CD4-positive, alpha-beta T cell treated with Interleukin-12 subunit alpha and Interleukin-12 subunit beta, for 1 hour (primary cell): ENCODE data around the gene CDK2AP2.
A peak's percentile ranks its signal among the peaks of the same experiment; 100 is the strongest.
"Not testable (repeated sequence)": the region's sequence is repeated elsewhere in the genome, so short reads cannot be mapped to it uniquely, and the experiment has no call there.

ENCODE experiments used
- DNase-seq: peaks from one replicate; pipeline ENCODE4 v3.0.0-alpha.2; 2020

The CDK2AP2 gene, protein sequence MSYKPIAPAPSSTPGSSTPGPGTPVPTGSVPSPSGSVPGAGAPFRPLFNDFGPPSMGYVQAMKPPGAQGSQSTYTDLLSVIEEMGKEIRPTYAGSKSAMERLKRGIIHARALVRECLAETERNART

DNA sequence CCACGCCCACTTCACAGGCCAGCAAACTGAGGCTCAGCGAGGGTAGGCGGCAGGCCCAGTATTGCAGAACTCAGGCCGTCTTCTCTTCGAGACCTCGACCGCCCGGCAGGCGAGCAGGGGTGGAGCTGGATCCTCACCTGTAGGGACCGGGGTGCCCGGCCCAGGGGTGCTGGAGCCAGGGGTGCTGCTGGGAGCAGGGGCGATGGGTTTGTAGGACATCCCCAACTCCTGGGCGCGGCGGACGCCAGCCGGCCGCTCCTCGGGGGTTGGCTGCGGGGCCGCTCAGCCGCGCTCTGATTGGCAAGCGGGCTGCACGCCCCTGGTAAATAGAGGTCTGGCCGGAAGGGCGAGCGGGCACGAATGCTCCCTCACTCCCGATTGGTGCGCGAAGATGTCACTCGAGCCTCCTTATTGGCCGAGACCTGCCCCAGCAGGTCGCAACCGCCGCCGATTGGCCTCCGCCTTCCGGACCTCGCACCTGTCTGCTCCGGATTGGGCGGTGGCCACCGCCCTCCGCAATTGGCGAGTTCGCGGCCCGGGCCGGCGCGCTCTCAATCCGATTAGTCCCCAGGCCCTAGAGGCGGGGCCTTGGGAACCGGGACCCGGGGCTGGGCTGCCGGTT is at the start of gene CDK2AP2:
CDK2AP2 (minus strand) TSS at position 299 of the 622 bp plus-strand sequence; CDS start at position 219, 80 bp downstream.
- DNase-seq = peak; percentile 98

DNA sequence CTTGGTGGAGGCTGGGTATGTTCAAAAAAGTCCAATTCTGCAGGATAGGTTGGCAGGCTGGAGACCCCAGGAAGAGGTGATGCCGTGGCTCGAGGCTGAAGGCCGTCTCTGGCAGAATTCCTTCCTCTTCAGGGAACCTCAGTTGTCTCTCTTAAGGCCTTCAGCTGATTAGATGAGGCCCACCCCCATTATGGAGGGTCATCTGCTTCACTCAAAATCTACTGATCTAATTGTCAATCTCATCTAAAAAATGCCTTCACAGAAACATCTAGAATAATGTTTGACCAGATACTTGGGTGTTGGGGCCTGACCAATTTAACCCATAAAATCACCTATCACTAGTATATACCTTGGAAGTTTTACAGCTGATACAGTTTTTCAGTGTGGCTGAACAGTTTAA is 48.3 kb upstream of the CDK2AP2 start:
- DNase-seq = no peak

DNA sequence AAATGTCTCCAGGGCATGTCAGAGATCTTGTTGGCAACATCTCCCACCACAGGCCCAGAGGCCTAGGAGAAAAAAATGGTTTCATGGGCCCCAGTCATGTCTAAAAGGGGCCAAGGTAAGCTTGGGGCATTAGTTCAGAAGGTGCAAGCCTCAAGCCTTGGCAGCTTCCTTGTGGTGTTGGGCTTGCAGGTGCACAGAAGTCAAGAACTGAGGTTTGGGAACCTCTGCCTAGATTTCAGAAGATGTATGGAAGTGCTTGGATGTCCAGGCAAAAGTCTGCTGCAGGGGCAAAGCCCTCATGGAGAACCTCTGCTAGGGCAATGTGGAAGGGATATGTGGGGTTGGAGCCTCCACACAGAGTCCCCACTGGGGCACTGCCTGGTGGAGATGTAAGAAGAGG is 43.7 kb upstream of the CDK2AP2 start:
- DNase-seq = not testable (repeated sequence)

DNA sequence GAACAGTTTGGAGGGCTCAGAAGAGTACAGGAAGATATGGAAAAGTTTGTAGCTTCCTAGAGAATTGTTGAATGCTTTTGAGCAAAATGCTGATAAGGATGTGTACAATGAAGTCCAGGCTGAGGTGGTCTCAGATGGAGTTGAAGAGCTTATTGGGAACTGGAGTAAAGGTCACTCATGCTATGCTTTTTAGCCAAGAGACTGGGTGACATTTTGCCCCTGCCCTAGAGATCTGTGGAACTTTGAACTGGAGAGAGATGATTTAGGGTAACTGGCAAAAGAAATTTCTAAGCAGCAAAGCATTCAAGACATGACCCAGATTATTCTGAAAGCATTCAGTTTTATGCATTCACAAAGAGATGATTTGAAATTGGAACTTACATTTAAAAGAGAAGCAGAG is 43.2 kb upstream of the CDK2AP2 start:
- no peak for DNase-seq

DNA sequence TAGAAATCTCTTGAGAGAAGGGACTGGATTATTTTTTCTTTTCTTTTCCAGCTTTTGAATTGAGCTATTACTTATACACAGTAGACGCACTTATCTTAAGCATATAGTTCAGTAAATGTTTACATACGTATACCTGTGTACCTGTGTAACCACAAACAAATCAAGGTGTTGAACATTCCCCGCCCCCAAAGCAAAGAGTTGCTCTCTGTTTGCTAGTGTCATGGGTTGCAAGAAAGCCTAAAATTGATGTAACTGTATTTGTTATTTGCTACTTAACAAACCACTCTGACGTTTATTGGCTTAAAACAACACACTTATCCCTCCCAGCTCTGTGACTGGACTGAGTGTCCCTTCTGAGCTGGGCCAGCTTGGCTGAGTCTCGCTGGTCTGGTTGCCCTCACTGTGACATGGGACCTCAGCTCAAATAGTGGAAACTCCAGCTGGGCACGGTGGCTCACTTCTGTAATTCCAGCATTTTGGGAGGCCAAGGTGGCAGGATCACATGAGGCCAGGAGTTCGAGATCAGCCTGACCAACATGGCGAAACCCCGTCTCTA is 40.7 kb upstream of the CDK2AP2 start:
- DNase-seq = no peak

DNA sequence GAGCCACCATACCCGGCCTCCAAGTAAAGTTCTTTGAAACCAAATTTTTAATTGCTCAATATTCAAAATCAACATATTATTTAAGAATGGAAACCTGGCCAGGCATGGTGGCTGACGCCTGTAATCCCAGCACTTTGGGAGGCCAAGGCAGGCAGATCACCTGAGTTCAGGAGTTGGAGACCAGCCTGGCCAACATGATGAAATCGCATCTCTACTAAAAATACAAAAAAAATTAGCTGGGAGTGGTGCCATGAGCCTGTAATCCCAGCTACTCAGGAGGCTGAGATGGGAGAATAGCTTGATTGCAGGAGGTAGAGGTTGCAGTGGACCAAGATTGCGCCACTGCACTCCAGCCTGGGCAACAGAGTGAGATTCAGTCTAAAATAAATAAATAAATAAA is 40.1 kb upstream of the CDK2AP2 start:
- not testable (repeated sequence) for DNase-seq

DNA sequence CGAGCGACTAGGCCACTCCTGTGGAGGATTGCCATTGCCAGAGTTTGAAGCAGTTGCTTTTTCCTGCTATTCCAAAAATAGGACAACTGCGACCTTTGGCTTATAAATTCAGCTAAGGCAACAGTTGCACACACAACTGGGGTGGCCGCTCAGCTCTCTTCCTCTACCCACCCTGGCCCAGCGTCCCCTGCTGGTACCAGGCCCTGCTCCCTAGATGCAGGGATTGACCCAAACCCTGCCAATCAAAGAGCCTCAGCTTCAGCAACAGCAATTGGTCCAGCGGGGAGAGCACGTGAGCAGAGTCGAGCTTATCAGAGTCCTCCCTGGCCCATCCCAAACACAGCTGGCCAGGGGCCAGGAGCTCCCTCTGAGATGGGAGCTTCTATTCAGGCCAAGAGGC is 37.3 kb upstream of the CDK2AP2 start:
- DNase-seq = no peak

DNA sequence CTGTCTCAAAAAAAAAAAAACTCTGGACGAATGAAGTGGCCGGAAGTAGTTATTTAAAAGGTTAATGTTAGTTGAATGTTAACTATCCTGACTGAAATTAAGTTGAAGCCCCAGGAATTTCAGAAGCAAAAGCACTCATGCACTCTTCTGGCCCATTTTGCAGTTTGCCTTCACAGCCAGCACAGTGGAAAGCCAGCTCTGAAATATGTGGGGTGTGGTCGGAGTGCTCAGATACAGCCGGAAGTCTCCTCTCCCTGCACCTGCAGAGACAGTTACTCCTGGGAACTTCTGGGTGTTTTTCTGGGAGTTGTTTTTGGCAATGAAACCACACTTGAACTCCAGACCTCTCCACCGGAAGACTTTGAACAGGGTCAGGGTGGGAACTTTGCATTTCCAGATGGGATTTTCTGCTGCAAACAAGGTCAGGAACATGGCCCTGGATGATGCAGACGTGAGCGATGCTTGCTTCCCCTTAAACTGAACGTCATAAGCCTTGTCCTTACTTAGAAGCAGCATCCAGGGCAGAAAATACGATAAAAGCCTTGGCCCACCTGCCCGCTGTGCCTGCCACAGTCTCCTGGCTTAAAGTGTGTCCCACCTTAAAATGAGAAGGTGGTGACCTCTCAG is 36.8 kb upstream of the CDK2AP2 start:
- DNase-seq = no peak

DNA sequence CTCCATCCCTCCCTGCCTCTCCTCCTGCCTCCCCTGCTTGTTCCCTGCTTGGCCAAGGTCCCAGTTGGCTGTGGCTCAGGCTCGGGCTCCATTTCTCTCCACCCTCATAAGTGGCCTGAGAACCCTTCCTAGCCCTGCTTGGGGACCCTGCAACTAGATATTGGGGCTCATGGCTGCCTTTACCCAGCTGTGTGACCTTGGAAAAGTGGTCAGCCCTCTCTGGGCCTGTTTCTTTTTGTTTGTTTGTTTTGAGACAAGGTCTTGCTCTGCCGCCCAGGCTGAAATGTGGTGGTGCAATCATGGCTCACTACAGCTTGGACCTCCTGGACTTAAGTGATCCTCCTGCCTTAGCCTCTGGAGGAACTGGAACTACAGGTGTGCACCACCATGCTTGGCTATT is 35.6 kb upstream of the CDK2AP2 start:
- DNase-seq = no peak

DNA sequence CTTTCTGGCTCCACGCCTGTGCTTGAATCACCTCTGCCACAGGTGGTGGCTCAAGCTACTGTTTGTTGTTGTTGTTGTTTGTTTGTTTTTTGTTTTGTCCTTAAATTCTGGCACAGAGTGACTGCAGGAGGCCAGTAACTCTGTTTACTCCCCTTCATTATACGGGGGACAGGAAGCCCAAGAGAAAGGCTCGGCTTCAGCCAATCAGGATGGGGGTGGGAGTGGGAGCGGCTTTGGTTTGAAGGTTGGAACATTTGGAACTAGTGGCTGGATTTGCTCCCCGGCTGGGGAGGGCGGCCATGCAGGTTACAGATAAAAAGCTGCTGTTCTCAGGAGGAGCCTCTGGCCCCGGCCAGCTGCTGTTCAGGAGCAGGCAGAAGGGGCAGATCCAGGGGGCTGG is 35.0 kb upstream of the CDK2AP2 start:
- no peak for DNase-seq

DNA sequence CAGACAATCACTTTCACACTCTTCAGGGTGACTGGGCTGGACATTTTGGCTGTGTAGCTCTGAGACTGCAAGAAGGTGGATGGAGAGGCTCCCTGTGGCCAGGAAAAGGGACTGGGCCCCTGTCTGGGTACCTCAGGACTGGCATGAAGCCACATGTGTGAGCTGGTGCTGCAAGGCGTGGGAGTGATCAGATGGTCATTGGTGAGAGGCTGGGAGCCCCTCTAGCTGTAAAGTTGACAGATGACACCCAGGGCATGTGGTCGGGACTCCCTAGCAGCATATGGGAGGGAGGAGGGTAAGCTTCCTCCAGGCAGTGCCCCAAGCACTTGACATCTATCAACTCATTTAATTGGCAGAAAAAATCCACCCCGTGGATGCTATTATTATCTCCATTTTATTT is 34.2 kb upstream of the CDK2AP2 start:
- DNase-seq = no peak

DNA sequence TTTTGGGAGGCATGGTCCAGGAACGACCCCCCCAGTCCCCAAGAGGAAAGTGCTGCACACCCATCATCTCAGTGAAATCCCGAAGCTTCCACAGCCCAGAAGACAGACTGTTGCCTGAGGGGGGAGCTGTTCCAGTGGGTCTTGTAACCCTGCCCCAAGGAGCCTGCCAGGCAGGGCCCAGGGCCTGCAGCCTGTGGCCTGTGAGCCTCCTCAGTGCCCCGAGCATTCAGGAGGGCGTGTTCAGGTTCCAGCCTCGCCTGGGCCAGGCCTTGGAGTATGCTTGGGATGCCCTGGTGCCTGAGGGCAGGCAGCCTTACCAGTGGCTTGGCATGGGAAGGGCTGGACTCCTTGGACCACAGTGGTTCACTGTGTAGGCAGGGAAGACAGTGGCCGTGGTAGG is 33.2 kb upstream of the CDK2AP2 start:
- no peak for DNase-seq

DNA sequence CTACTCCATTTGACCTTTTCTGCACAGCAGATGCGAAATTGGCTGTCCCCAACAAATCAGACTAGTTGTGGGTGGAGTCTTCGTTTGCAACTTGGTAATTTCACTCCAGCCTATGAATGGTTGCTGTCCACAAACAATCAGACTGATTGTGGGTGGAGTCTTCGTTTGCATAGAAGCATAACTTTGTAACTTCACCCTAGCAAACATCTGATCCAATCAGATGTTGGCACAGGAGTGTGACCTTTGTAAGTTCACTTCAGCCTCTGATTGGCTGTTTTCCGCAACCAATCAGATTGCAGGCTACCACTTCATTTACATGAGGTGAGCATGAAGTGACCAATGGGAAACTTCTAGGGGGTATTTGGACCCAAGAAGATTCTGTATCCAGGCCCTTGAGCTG is 31.6 kb upstream of the CDK2AP2 start:
- no peak for DNase-seq

DNA sequence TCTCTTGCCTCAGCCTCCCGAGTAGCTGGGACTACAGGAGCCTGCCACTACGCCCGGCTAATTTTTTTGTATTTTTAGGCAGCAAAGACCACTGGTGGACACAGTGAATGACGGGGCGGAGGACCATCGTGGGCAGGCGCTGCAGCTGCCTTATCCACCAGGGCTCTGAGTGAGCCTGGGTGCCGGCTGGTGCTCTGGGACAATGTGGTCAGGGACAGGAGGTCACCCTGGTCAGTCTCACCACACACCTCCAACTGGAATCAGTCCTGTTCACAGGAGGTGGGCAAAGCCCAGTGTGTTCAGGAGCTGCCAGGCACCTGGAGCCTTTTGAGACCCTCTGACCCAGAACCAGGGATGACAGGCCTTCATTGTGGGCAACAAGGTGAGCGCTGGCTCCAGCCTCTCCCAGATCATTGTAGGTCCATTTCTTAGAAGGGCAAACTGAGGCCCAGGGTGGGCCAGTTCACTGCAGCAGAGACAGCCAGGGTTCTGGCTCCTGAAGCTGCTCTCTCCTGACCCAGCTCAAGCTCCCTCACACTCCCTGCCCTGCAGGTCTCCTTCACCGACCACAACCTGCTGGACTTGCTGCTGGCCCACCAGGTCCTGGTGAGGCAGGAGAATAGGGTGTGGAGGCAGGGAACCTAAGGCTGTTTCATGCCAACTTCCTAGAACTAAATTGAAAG is 31.0 kb upstream of the CDK2AP2 start:
- no peak for DNase-seq

DNA sequence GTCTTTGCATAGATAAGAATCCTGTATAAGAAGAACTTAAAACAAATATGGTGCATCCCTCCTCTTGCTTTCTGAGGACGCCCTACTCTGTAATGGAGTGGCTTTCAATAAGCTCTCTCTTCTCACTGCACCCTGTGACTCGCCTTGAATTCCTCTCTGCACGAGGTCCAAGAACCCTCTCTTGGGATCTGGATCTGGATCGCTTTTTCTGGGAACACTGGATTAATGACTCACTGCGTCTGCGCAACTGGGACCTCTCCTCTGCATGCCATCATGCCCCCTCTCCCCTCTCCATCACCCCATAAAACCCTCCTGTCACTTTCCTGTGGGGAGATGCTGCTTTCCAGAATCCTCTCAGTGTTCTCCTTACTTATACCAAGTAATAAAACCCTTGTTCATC is 30.3 kb upstream of the CDK2AP2 start:
- no peak for DNase-seq

DNA sequence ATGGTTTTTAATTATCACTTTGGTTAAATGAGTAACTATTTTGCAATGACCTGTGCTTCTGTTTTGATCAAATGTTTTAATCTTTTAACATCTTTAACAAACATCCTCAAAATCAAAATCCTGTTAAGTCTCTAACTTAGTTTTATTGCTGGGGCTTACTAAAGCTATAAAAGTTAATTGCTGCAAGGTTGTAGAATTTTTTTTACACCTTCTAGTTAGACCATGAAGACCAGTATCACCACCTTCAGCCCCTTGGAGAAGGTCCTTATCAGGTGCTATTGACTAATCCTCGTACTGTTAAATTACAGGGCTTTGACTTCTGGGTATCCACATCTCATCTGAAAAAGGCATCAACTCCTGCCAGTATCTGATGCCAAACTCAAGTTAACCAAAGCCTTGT is 27.6 kb upstream of the CDK2AP2 start:
- DNase-seq = no peak

DNA sequence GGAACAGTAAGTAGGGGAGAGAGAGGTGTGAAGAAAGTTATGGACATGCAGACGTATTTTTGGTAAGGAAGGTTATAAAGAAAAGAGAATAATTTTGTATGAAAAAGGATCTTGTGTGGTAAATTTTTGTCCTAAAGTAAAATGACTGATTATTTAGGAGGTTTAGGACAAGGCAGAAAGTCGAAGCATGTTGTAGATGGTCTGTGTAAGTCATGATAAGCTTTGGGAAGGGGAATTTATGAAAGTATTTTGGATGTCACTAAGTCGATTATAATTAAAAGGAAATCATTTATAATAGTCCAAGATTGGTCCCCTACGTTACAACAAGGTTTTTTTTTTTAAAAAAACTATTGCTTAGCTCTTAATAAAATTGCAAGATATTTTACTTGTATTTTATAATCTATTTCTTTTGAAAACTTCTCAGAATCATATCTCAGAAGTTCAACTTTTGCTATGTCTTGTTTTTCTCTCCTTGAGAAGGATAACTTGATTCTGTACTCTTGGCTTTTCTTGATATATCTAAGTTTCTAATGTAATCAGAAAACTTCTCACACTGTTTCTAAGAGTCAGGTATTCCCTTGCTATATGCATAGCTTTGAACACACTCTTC is 26.2 kb upstream of the CDK2AP2 start:
- no peak for DNase-seq

DNA sequence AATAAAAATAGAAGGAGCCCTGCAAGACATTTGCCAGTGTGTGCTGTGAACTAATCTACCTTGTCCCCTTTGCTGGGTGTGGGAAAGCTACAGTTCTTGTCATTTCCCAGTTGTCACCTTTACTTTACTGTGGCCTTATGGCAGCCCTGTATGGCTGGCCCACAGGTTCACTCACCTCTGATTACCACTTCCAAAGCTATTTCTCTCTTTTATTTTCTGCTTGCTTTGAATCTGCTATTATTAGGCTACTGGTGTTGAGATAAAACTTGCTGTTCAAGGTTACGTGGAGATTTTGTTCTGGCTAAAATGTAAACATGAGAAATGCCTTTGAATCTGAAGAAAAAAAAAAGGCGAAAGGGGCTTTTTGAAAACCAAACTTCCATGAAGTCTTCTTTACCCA is 24.9 kb upstream of the CDK2AP2 start:
- no peak for DNase-seq

DNA sequence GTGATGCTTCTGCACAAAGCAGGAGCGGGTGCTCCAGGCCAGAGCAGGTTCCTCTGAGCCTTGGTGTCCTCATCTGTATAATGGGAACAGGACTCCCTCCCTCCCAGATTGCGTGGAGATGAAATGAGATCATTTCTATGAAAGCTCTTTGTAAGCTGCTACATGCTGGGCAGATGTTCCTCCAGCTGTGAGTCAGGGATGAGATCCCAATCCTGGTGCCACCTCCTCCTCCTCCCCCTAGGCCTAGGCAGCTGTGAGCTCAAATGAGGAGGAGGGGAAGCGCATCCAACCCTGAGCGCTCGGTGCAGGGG is 22.3 kb upstream of the CDK2AP2 start:
- no peak for DNase-seq

DNA sequence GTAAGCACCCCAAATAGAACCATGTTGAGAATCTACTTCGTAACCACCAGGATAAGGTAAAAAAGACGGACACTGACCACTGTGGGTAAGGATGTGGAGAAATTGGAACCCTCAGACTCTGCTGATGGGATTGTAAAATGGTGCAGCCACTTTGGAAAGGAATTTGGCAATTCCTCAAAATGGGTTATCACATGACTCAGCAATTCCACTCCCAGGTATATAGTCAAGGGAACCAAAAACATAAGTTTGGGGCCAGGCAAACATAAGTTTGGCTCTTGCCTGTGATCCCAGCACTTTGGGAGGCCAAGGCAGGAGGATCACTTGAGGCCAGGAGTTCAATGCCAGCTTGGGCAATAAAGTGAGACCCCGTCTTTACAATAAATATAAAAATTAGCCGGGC is 20.4 kb upstream of the CDK2AP2 start:
- DNase-seq = no peak

DNA sequence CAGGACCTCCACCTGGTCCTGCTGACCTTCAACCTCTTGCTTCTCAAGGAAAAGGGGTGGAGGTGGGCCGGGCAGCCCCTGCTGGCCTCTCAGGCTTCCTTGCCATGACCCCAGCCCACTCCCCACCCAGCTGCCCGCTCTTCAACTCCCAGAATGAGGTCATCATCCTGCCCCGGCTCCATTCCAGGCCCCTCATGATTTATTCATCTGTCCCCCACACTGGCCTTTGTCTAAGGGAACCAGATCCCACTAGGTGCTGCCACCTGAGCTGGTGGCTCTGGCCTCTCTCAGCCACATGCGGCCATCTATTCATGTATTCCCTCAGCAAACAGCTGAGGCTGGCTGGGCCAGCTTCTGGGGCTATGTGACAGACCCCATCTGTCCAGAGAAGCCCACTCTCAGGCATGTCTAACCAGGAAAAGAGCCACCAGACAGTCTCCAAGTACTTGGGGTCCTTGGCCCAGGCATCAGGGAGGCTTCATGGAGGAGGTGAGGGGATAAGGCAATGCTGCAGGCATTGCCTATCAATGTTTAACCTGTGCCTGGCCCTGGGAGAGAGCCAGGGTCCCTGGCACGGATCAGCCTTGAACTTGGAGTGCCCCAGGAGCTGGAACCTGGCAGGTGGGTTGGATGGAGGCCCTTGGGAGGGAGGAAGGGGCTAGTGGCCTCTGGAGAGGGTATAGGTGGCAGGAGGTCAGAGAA is 17.5 kb upstream of the CDK2AP2 start:
- DNase-seq = no peak

DNA sequence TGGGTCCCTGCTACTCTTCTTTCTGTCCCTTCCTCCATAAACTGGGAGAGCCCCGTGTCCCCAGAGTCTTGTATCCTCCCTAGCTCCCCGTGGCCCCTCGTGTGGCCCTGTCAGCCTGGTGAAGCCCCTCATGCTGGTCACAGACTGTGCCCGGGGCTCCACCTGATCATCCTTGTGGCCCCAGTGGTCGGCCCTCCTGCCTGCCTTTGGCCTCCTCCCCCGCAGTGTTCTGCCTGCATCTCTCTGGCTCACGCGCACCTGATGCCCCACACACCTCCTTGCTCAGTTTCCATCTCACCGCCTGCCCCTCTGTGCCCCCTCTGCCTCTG is 16.5 kb upstream of the CDK2AP2 start:
- DNase-seq = no peak
